Peyer's patch (tissue), 4 donors: ENCODE results near the gene PACS2.

Experiments used
- POLR2A ChIP-seq, 2 donors: fragments of 450-650 bp; IDR thresholded peaks; one replicate each; pipeline ENCODE4 v1.5.1; 2017; ENCODE audit warnings: antibody characterized with exemption in 2 of 2, mild to moderate bottlenecking in 2 of 2, moderate library complexity in 2 of 2
- TF ChIP-seq, protein P1 (sequence below), 6 experiments: fragments of 450-650 bp in 4 of 6; fragments of 200-600 bp in 2 of 6; sonication (generic) in 1 of 6; IDR thresholded peaks; one replicate each; pipeline ENCODE4 v1.5.1; 2017 to 2019; ENCODE audit warnings: antibody characterized with exemption in 6 of 6, mild to moderate bottlenecking in 3 of 6, moderate library complexity in 1 of 6

DNA sequence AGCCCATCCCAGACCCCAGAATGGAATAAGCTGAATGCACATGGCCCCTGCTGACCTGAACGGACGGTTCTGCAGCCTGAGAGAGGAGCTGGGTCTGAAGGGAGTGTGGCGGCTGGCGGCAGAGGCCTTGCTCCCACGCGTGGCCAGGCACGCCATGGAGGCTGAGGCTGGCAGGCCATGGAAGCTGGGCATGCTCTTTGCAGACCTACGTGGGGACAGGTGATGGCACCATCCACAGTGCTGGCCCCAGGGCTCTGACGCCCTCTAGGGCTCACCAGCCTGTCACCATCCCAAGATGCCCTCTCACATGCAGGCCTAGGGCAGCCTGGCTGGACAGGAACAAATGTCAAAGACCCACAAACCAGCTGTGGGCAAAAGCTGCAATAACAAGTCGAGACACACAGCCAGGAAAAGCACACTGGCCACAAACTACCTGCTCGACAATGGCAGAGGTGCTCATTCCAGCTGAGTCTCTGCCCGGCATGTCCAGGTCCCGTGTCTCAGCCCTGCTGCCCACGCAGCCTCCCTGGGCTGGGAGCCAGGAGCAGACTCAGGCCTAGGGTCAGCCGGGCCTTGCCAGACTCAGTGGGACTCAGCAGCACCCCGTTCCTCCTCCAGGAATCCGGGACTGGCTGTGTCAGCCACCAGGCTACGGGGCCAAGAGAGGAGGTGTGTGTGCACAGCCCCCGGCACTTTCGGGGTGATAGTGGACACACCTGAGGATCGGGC is 46.6 kb upstream of the PACS2 start:
- TF ChIP-seq, protein P1, sequence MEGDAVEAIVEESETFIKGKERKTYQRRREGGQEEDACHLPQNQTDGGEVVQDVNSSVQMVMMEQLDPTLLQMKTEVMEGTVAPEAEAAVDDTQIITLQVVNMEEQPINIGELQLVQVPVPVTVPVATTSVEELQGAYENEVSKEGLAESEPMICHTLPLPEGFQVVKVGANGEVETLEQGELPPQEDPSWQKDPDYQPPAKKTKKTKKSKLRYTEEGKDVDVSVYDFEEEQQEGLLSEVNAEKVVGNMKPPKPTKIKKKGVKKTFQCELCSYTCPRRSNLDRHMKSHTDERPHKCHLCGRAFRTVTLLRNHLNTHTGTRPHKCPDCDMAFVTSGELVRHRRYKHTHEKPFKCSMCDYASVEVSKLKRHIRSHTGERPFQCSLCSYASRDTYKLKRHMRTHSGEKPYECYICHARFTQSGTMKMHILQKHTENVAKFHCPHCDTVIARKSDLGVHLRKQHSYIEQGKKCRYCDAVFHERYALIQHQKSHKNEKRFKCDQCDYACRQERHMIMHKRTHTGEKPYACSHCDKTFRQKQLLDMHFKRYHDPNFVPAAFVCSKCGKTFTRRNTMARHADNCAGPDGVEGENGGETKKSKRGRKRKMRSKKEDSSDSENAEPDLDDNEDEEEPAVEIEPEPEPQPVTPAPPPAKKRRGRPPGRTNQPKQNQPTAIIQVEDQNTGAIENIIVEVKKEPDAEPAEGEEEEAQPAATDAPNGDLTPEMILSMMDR (IDR thresholded peaks at IDR 0.05) = peak in 3 of 6 experiments; percentile 21 to 32 (median 24)
- TF ChIP-seq POLR2A (IDR thresholded peaks at IDR 0.05) = no peak
